UCSD-AML1 (cell line): ENCODE measurements around the gene ALPK3.

ENCODE experiments used
- DNase-seq: peaks from one replicate; lab custom pipeline; 2025; ENCODE audit not compliant: unreplicated experiment; lab: John Stamatoyannopoulos, UW

The ALPK3 gene

DNA sequence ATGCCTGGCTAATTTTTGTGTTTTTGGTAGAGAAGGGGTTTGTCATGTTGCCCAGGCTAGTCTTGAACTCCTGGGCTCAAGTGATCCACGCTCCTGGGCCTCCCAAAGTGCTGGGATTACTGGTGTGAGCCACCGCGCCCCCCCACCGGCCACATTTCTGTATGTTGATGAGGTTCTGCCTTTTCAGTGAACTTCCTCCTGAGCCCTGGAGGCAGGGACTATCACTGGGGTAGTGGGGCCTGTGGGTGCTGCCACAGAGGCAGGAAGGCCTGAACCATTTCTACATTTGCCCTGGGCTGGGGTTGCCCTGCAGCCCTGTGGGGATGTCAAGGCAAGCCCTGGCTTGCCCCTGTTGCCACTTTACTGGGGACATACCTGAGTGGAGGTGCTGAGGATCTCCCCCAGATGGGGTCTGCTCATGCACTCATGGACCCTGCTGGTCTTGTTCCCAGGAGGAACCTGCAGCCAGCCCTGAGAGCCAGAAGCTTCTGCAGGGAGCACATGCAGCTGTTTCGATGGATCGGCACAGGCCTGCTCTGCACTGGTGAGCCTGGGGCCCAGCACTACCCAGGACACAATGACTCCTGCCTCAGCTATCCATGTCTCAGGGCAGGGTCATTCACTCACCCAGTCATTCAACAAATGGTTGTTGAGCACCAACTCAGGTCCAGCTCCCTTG is 73.0 kb downstream of the ALPK3 start:
- DNase-seq: peak; percentile 33

DNA sequence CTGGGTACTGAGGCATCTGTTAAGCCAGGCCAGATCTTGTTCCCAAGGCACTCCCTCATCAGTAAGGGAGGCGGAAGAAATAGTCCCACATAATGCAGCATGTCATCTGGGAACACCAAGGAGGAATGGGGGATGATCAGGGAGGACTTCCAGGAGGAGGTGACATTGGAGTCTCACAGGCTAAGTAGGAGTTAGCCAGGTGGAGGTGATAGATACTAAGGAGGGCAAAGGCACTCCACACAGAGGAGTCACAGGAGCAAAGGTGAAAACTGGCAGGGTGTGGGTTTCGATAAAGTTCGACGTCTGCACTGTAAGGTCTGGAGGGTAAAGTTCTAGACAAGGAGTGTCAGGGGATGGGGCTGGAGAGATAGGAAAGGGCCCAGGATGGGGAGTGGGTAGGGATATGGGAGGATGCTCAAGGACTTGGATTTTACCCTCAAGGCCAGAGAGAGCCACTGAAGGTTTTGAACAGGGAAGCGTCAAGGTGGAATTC is 73.6 kb downstream of the ALPK3 start:
- no peak for DNase-seq

DNA sequence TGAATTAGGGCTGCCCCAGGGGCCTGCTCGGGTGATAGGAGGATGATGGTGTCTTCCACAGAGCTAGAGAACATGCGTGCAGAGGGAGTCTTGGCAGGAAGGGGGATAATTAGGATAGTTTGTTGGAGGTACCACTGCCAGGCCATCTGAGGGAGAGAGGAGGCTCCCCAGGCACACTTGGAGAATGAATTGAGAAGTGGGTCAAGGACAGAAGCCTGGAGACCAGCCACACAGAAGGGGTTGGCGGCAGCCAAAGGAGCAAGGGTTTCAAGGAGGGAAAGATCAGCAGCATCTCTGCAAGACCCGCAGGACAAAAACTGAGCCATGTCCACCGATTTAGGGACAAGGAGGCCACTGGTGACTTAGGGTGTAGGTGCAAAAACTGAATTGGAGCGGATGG is 74.2 kb downstream of the ALPK3 start:
- no peak for DNase-seq

DNA sequence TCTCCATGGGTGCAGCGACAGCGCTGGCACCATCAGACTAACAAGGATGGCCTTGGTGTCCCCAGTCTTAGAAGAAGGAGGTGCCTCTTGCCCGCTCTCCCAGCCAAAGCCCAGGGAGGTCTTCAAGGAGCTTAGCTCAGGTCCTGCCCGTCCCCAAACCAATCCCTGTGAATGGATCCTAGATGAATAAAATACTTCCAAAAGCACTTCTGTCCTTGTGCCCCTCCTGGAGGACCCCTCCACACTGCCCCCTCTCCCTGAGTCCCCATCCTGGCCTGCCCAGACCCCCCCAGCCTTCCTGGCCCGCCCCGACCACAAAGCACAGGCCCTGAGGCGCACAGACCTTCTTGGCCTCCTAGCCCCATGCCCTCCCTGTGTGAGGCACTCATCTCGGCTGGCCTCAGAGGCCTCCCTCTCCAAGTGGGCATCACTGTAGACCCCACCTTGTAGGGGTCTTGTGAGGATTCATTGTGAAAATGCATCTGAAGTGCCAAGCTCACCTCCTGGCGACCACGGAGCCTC is 75.7 kb downstream of the ALPK3 start:
- DNase-seq: no peak

DNA sequence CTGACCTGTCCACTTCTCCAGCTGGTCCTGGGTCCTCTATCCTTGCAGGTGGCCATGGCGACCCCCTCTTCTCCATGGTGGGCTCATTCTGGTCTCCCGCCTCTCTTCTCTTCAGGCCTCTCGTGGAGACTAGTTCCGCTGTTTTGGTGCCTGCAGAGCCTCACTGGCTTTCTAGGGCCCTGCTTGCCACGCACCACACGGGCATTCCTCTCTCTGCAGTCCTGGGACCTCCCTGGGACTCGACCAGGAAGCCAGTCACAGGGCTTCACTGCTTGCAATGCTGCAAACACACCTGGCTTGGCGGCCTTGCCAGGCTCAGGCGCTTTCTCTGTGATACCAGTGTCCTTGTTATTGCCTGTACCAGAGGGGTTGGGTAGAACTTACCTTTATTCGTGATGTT is 76.5 kb downstream of the ALPK3 start:
- DNase-seq: no peak

DNA sequence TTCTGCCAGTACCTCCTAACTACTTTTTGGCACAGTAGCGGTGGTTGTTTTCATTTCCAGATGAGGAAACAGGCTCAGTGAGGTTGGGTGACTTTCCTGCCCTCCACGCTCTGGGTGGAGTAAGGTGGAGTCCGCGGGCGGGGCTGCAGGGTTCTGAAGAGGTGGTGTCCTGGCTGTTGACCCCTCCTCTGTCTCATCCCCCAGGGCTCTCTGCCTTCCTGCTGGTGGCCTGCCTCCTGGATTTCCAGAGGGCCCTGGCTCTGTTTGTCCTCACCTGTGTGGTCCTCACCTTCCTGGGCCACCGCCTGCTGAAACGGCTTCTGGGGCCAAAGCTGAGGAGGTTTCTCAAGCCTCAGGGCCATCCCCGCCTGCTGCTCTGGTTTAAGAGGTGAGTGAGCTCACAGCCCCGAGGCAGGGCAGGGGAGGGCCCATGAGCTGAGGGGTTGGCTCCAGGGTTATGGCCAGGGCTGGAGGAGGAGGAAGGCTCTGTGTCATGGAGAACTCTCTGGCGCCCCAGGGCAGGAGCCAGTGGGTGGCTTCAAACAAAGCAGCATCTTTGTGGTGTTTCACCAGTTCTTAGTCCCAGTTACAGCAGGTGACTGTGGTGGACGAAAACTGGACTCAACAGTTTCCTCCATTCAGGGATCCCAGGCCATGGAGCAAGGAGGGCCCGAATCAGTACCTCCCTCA is 77.7 kb downstream of the ALPK3 start:
- no peak for DNase-seq

DNA sequence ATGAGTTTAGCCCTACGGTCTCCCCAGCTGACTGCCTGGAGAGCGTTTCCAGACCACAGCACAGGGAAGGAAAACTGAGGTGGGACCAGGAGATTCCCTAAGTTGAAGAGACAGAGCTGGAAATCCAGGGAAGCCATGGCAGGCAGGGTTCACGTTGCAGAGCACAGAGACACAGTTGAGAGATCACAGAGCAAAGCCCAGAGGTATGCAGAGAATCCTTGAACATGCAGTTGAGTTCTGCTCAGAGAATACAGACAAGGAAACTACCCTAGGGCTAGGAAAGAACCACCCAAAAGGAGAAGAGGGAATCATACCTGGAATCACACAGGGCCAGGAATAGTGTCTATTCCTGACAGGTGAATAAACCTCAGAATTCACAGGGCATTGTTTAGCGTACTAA is 81.6 kb downstream of the ALPK3 start:
- no peak for DNase-seq

DNA sequence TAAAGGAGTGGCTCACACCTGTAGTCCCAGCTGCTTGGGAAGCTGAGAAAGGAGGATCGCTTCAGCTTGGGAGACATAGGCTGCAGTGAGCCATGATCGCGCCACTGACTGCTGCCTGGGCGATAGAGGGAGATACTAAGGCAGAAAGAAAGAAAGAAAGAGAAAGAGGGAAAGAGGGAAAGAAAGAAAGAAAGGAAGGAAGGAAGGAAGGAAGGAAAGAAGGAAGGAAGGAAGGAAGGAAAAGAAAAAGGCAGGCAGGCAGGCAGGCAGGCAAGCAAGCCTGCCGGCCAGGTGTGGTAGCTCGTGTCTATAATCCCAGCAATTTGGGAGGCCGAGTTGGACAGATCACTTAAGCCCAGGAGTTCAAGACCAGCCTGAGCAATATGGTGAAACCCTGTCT is 82.6 kb downstream of the ALPK3 start:
- no peak for DNase-seq

DNA sequence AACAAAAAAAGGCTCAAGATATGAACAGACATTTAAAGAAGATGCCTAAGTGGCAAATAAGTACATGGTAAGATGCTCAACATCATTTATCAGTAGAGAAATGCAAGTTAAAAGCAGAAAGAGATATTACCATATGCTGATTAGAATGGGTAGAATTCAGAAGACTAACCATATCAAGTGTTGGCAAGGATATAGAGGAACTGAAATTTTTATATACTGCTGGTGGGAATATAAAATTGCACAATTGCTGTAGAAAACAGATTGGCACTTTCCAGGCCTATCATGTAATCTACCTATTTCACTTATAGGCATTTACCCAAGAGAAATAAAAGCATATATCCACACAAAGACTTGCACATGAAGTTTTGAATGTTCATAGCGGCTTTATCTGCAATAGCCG is 84.4 kb downstream of the ALPK3 start:
- DNase-seq: no peak

DNA sequence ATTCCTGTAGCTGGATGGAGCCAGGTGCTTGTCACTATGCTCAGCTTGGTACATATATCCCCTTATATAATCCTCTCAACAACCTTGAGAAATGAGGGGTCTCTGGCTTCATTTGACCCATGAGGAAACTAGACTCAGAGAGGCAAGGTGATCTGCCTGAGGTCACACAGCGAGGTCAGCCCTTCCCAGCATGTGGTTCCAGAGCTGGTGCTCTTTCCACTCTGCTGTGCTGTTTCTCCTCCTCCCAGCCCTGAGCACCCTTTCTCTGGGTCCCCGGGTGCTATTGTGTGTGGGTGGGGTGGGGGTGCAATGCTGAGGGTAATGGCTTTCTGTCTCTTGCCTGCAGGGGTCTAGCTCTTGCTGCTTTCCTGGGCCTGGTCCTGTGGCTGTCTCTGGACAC is 86.6 kb downstream of the ALPK3 start:
- no peak for DNase-seq

DNA sequence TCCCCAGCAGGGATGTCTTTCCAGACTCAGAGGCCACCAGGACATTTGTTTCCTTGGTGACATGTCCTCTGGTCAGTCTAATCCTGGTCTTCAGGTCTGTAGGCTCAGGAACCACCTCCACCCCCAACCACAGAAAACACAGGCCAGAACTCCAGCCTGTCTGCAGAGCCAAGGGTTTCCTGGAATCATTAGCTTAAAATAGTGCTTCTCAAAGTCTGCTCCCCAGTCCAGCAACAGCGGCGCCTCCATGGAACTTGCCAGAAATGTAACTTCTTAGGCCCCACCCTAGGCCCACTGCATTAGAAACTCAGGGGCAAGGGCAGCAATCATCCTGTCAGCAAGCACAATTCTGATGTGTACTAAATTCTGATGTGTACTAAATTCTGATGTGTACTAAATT is 87.3 kb downstream of the ALPK3 start:
- no peak for DNase-seq

DNA sequence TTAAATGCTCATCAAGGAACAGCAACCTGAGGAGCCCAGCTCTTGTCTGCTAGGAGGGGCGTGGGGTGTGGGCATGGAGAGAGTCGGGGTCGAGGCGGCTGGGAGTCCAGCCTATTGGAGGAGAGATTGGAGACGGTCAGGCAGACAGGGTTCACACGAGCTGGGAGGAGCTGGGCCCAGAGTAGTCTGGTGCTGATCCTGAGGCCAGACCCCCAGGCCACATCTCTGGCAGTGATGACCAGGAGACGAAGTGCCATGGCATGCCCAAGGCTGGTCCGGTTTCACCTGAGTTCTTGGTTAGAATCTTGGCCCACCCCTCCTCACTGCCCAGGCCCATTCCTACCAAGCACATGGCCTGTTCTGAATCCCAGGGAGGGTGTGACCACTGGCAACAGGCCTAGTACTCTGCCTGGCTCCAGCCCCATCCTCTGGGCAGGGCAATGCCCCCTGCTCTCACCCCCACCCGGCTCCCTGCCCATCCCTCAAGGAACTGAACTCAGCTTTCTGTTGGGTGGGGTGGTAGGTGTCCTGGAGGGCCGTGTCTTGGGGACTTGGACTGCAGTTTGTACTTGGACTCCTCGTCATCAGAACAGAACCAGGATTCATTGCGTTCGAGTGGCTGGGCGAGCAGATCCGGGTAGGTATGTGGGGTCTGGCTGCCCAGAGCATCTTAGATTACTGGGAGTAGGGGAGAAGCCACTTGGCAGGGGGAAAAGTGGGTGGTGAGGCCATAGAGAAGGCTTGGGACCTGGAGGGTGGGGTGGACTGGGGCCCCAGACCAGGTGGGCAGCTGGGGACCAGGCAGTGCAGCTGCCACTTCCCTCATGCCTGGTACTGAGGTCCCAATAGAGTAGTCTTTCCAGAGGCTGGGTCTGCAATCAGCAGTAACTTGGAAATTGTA is 88.1 kb downstream of the ALPK3 start:
- DNase-seq: no peak

DNA sequence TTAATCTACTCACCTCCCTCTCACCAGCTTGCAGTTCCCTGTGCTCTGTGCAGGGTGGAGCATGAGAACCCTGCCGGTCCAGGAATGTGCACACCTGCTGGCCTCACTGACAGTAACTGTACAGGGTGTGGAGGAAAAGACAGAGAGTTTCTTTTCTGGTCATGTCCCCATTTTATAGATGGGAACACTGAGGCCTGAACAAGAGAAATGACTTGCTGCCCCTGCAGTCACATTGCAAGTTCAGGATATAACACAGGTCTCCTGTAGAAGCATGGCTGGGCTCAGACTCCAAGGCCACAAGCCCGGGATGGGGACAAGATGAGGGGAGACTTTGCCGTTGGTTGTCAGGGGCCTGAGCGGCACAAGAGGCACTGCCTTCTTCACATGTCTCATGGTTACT is 90.6 kb downstream of the ALPK3 start:
- DNase-seq: no peak

DNA sequence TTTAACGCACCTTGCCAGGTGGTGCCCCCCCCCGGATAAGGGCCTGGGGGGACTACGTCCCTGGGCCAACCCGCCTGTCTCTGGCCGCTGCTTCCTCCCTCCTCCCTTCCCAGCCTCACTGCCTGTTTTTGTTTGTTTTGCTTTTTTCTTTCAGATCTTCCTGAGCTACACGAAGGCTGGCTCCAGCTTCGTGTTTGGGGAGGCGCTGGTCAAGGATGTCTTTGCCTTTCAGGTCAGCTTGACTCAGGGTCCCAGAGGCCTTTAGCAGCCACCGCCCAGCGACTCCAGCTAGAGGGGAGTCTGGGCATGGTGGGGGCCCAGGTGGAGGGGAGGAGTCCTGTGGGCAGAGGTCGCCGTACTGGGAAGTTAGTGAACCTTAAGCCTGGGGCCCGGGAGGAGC is 91.4 kb downstream of the ALPK3 start:
- no peak for DNase-seq

DNA sequence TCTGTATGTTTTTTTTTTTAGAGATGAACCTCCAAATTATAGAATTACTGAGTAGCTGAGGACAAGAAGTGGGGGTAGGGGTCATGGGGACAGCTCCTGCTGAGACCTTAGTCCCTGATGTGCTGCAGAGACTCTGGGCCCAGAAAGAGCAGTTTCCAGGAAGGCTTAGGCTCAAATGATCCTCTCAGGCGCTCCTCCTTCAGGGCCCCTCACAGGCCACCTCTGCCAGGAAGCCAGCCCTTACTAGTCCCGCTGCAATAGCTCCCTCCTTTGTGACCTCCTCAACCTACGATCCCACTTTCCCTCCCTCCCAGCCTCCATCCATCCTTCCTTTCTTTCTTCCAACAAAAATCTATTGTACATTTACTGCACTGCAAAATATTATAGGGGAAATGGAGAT is 91.9 kb downstream of the ALPK3 start:
- no peak for DNase-seq

DNA sequence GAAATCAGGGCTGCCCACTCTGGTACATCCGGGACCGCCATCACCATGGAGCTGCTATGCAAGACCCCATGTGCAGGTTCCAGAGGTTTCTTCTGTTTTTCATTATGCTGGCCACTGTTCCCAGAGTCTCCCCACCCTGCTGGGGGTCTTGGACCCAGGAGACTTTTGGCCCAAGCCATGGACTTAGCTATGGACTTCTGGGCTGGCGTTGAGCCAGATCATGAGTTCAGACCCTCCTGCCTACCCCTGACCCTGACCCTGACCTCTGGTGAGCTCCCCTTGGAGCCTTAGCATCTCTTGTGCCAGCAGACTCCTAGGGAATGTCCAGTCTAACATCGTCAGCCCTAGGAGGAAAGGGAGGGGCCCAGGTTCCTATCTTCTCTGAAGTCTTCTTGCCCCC is 92.6 kb downstream of the ALPK3 start:
- no peak for DNase-seq

DNA sequence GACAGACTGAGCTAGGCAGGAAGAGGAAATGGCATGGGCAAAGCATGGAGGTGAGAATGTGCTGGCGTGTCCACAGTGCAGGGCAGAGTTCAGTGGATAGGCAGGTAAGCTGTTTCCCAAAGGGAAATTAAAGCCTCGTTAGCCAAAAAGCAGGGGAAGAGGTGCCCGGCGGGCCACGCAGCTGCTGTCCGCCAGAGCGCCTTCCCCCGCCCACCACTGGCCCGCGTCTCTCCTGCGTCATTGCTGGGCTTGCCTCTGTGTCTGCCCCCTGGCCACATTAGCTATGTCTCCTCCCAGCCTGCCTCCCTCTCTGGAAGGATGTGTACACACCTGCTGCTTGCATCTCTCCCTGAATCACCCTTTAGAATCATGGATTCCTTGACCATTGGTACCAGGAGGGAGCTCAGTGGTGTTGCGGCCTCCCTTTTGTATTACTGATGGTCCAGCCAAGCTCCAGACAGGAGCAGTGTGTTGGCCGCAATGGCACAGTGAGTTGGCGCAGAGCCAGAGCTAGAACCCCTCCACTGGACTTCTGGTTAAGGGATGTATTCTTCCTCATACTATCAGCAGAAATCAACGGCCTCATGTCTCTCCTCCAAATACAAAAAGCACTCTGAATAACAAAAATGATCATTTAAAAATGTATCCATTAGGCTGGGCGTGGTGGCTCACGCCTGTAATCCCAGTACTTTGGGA is 93.9 kb downstream of the ALPK3 start:
- no peak for DNase-seq

DNA sequence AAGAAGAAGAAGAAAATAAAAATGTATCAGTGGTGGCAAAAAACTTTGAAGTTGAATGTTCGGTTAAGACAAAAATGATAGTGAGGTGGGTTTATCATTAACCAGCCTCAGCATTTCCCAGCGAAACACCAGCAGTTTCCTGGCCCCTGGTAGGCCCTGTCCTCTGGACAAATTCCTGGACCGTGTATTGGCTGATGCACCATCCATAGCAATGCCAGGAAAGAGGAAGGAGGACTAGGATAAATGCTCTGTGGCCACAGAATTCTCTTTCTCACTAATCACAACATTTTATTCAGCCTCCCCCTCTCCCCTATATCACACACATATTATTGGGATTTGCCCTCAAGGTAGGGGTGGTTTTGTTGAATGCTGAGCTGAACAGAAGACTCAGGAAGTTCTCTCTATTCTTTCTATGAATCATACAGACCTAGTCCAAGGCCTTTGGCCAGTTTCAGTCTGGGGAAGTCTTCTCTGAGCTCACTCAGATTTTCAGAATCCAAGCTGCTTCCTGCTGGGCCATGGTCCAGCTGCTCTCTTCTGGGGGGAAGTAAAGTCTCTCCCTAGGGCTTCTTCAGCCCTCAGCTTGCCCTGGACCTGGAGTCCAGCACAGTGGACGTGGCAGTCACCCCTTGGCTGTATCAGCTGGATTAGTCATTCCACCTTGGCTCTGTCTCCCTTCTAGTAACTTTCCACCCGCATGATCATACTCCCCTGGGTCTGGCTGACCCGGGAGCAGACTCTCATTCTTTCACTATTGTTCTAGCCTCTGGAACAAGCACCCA is 94.9 kb downstream of the ALPK3 start:
- DNase-seq: no peak

DNA sequence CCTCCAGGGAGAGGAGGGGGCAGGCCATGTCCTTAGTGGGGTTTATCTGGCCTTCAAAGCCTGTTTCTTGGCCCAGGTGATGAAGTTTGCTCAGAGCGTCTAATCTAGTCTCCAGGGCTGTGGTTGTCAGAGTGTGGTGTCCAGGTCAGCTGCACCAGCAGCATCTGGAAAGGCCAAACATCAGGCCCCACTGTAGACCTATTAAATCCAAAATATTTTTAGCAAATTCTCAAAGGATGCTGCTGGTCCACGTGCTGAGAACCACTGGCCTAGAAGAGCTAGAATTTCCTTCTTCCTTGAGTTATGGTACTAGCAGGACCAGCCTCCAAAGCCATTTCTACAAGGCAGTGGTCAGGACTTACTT is 96.2 kb downstream of the ALPK3 start:
- DNase-seq: no peak

DNA sequence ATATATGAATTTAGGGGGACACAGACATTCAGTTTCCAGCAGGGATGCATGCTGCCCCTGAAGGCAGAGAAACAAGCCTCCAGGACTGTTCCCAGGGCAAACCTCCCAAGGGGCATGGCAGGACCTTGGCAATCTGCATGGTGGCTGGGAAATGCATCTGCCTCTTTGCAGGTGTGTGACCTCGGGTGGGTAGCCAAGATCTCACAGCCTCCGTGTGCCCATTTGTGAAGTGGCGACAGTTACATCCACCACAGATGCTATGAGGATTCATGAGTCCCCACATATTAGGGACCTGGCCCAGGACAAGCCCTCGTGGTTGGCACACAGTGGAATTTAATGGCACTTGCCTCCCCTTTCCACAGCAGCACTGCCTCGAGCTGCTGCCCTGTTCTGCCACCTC is 97.2 kb downstream of the ALPK3 start:
- no peak for DNase-seq
